Gastroesophageal sphincter (tissue), 3 donors: ENCODE data around the gene GASK1B.

Experiments used
- CTCF ChIP-seq, 4 experiments: fragments of 200-600 bp in 2 of 4; fragments of 450-650 bp in 2 of 4; sonication (generic) in 1 of 4; IDR thresholded peaks; one replicate each; pipeline ENCODE4 v1.5.1; 2017 to 2019; ENCODE audit warnings: antibody characterized with exemption in 4 of 4, mild to moderate bottlenecking in 2 of 4, moderate library complexity in 2 of 4
- EP300 ChIP-seq: sonication (generic); formaldehyde crosslinking; IDR thresholded peaks from one replicate; pipeline ENCODE4 v1.6.1; 2017; ENCODE audit warnings: antibody characterized with exemption, mild to moderate bottlenecking
- POLR2AphosphoS5 ChIP-seq: sonication (generic); formaldehyde crosslinking; IDR thresholded peaks from one replicate; pipeline ENCODE4 v1.6.1; 2017; ENCODE audit warnings: antibody characterized with exemption

GRCh38 chr4:158209825-158210807 is 37.3 kb upstream of the GASK1B start, which contains the start of gene TMEM144:
- TF ChIP-seq CTCF (IDR thresholded peaks at IDR 0.05) (peak in 2 of 4 experiments; percentile 20 to 26), EP300 (no peak), POLR2AphosphoS5 (peak; percentile 71)
